Colonic mucosa (tissue), 4 donors: ENCODE measurements around the gene TEC. TPM values are rescaled to one million over a fixed set of nuclear protein-coding genes. Genes with fewer than 3 reads are reported as not detected.
"Not testable (repeated sequence)": the region's sequence is repeated elsewhere in the genome, so short reads cannot be mapped to it uniquely, and the experiment has no call there.

Experiments
- DNase-seq: peaks from one replicate; pipeline ENCODE4 v3.0.0-alpha.2; 2020
- H3K27ac ChIP-seq: fragments of 200-600 bp; one replicate; pipeline ENCODE4 v1.8.0; 2021
- H3K27me3 ChIP-seq: fragments of 200-600 bp; one replicate; pipeline ENCODE4 v1.8.0; 2021
- H3K36me3 ChIP-seq: fragments of 200-600 bp; one replicate; pipeline ENCODE4 v1.8.0; 2021
- H3K4me1 ChIP-seq: fragments of 200-600 bp; one replicate; pipeline ENCODE4 v1.8.0; 2021; ENCODE audit warnings: mild to moderate bottlenecking
- H3K4me3 ChIP-seq: fragments of 200-600 bp; one replicate; pipeline ENCODE4 v1.8.0; 2021
- H3K9ac ChIP-seq, 2 donors: one replicate each; pipeline ENCODE4 v1.7.0; 2013; ENCODE audit warnings: control low read depth in 2 of 2, low read depth in 2 of 2, low read length in 2 of 2
- H3K9me3 ChIP-seq: fragments of 200-600 bp; one replicate; pipeline ENCODE4 v1.8.0; 2021
- CTCF ChIP-seq: fragments of 200-600 bp; IDR thresholded peaks from one replicate; pipeline ENCODE4 v1.8.0; 2022; ENCODE audit warnings: antibody characterized with exemption, mild to moderate bottlenecking
- intact Hi-C: fragments of 100-400 bp; cut with DNase I; formaldehyde crosslinking; loops from one replicate; pipeline ENCODE4 v1.14.1; 2022
- total RNA-seq, 2 donors: library from RNA; stranded (reverse); fragmentation: NEBNext Ultra II Directional in 1 of 2; extraction: Animal tissue kit (Norgen Biotek cat#: 25700) in 1 of 2; gene quantifications; one replicate each; pipeline ENCODE4 v1.2.1, GENCODE V29; 2021
- donor health status: healthy.
- donor health status: DM: no; HTN: no; CAD: no.
- donor health status: DM: no; HTN: no; CAD: no.

The TEC gene
- total RNA-seq, 2 donors from 2014 or later, result 2.1 to 2.9 TPM

- H3K4me3 ChIP-seq, result no peak overlapping the region
- no peak for TF ChIP-seq CTCF
- no peaks in the 10 kb centered on the region for H3K9me3 ChIP-seq
- no peaks in the 10 kb centered on the region for H3K36me3 ChIP-seq
- intact Hi-C loops, result no loop called here
- no peaks in the 10 kb centered on the region for H3K27me3 ChIP-seq
- H3K4me1 ChIP-seq, result no peaks in the 10 kb centered on the region
- H3K9ac ChIP-seq, result no peak overlapping the region
- no peak overlapping the region for H3K27ac ChIP-seq
- no peak for DNase-seq
Observed at GRCh38 chr4:48296365-48296764, 26.7 kb upstream of the TEC start.

GRCh38 chr4:48295116-48295515 lies 25.5 kb upstream of the TEC start:
- H3K9ac ChIP-seq, result no peak overlapping the region
- H3K4me1 ChIP-seq, result no peaks in the 10 kb centered on the region
- H3K36me3 ChIP-seq, result no peaks in the 10 kb centered on the region
- no peaks in the 10 kb centered on the region for H3K9me3 ChIP-seq
- DNase-seq, result no peak
- no peak overlapping the region for H3K4me3 ChIP-seq
- H3K27ac ChIP-seq, result no peak overlapping the region
- intact Hi-C loops, result no loop called here
- H3K27me3 ChIP-seq, result no peaks in the 10 kb centered on the region
- no peak for TF ChIP-seq CTCF

- H3K4me3 ChIP-seq, H3K9me3 ChIP-seq, intact Hi-C loops, H3K9ac ChIP-seq, H3K27me3 ChIP-seq, H3K4me1 ChIP-seq, H3K27ac ChIP-seq, DNase-seq, H3K36me3 ChIP-seq: not testable (repeated sequence)
Observed at GRCh38 chr4:48292218-48292790, 22.7 kb upstream of the TEC start.

GRCh38 chr4:48290146-48290772 lies 20.6 kb upstream of the TEC start:
- no peaks in the 10 kb centered on the region for H3K36me3 ChIP-seq
- intact Hi-C loops, result no loop called here
- peak; percentile 64 for TF ChIP-seq CTCF

GRCh38 chr4:48286060-48286459 lies 16.4 kb upstream of the TEC start:
- DNase-seq, intact Hi-C loops, H3K4me3 ChIP-seq: not testable (repeated sequence)

More at GRCh38 chr4:48290146-48290772, 20.6 kb upstream of the TEC start:
- no peak overlapping the region for H3K4me3 ChIP-seq
- H3K9ac ChIP-seq, result no peak overlapping the region
- H3K4me1 ChIP-seq, result no peaks in the 10 kb centered on the region
- no peaks in the 10 kb centered on the region for H3K27me3 ChIP-seq
- H3K27ac ChIP-seq, result no peak overlapping the region
- H3K9me3 ChIP-seq, result no peaks in the 10 kb centered on the region
- peak; percentile 35 for DNase-seq

GRCh38 chr4:48285640-48286039 lies 16.0 kb upstream of the TEC start:
- intact Hi-C loops, result not testable (repeated sequence)

More at GRCh38 chr4:48286060-48286459, 16.4 kb upstream of the TEC start:
- H3K27ac ChIP-seq, H3K9ac ChIP-seq, H3K36me3 ChIP-seq, H3K4me1 ChIP-seq, H3K9me3 ChIP-seq, H3K27me3 ChIP-seq: not testable (repeated sequence)

GRCh38 chr4:48275686-48276085 lies 6.0 kb upstream of the TEC start:
- no peak for DNase-seq

More at GRCh38 chr4:48285640-48286039, 16.0 kb upstream of the TEC start:
- not testable (repeated sequence) for H3K4me3 ChIP-seq, H3K36me3 ChIP-seq, H3K4me1 ChIP-seq, H3K9me3 ChIP-seq, H3K9ac ChIP-seq, H3K27me3 ChIP-seq, H3K27ac ChIP-seq, DNase-seq

More at GRCh38 chr4:48275686-48276085, 6.0 kb upstream of the TEC start:
- TF ChIP-seq CTCF, result no peak
- Histone ChIP-seq H3K4me1 (no peaks in the 10 kb centered on the region), H3K4me3 (no peak overlapping the region), H3K36me3 (no peaks in the 10 kb centered on the region), H3K27ac (no peak overlapping the region), H3K27me3 (no peaks in the 10 kb centered on the region), H3K9ac (no peak overlapping the region), H3K9me3 (no peaks in the 10 kb centered on the region)
- intact Hi-C loops, result loop anchor here (10.0 kb wide), 1 partner anchor 131 kb away; no protein-coding TSS in a partner anchor
